ENCODE results near the gene ANKRD29. TPM values are rescaled to one million over a fixed set of nuclear protein-coding genes. Genes with fewer than 3 reads are reported as not detected.
"Not testable (repeated sequence)": the region's sequence is repeated elsewhere in the genome, so short reads cannot be mapped to it uniquely, and the experiment has no call there.

Gene ANKRD29
- total RNA-seq, 1 donor from 2014 or later = 0.20 TPM

GRCh38 chr18:23646282-23646681 is 16.4 kb downstream of the ANKRD29 start:
- intact Hi-C loops (cut with micrococcal nuclease) = no loop called here

- intact Hi-C loops (cut with micrococcal nuclease) = no loop called here
These were observed 17.0 kb downstream of the ANKRD29 start for GRCh38 chr18:23645568-23646175.

GRCh38 chr18:23643815-23644490 is 18.8 kb downstream of the ANKRD29 start:
- intact Hi-C loops (cut with micrococcal nuclease) = no loop called here

- intact Hi-C loops (cut with micrococcal nuclease) = no loop called here
These were observed 20.6 kb downstream of the ANKRD29 start for GRCh38 chr18:23641937-23642666.

GRCh38 chr18:23641143-23641720 is 21.5 kb downstream of the ANKRD29 start:
- intact Hi-C loops (cut with micrococcal nuclease) = no loop called here

GRCh38 chr18:23640052-23640451 is 22.7 kb downstream of the ANKRD29 start:
- intact Hi-C loops (cut with micrococcal nuclease) = no loop called here

- intact Hi-C loops (cut with micrococcal nuclease) = not testable (repeated sequence)
These were observed 26.3 kb downstream of the ANKRD29 start for GRCh38 chr18:23636433-23636832.

GRCh38 chr18:23636071-23636399 is 26.7 kb downstream of the ANKRD29 start:
- intact Hi-C loops (cut with micrococcal nuclease) = no loop called here

GRCh38 chr18:23635283-23636070 is 27.2 kb downstream of the ANKRD29 start:
- intact Hi-C loops (cut with micrococcal nuclease) = no loop called here

- intact Hi-C loops (cut with micrococcal nuclease) = no loop called here
These were observed 28.0 kb downstream of the ANKRD29 start for GRCh38 chr18:23634692-23635091.

- intact Hi-C loops (cut with micrococcal nuclease) = no loop called here
These were observed 30.1 kb downstream of the ANKRD29 start for GRCh38 chr18:23632615-23633014.

- intact Hi-C loops (cut with micrococcal nuclease) = no loop called here
These were observed 31.0 kb downstream of the ANKRD29 start for GRCh38 chr18:23631746-23632145.

GRCh38 chr18:23631312-23631711 is 31.4 kb downstream of the ANKRD29 start:
- intact Hi-C loops (cut with micrococcal nuclease) = no loop called here

- intact Hi-C loops (cut with micrococcal nuclease) = no loop called here
These were observed 33.2 kb downstream of the ANKRD29 start for GRCh38 chr18:23629444-23629946.

- intact Hi-C loops (cut with micrococcal nuclease) = no loop called here
These were observed 34.7 kb downstream of the ANKRD29 start for GRCh38 chr18:23627970-23628369.

- intact Hi-C loops (cut with micrococcal nuclease) = no loop called here
These were observed 35.4 kb downstream of the ANKRD29 start for GRCh38 chr18:23627321-23627720.

GRCh38 chr18:23626451-23627279 is 36.0 kb downstream of the ANKRD29 start:
- intact Hi-C loops (cut with micrococcal nuclease) = no loop called here

- intact Hi-C loops (cut with micrococcal nuclease) = loop anchor here (2.0 kb wide), 2 partner anchors 40 to 386 kb away; partner anchors contain the start of gene ANKRD29
These were observed 39.7 kb downstream of the ANKRD29 start for GRCh38 chr18:23623040-23623439.

GRCh38 chr18:23619388-23619881 is 43.3 kb downstream of the ANKRD29 start:
- intact Hi-C loops (cut with micrococcal nuclease) = no loop called here

GRCh38 chr18:23618862-23619387 is 43.8 kb downstream of the ANKRD29 start:
- intact Hi-C loops (cut with micrococcal nuclease) = no loop called here
